Ureter (tissue), 1 donor: ENCODE data around the gene GRWD1. TPM values are rescaled to one million over a fixed set of nuclear protein-coding genes. Genes with fewer than 3 reads are reported as not detected.
"Not testable (repeated sequence)": the region's sequence is repeated elsewhere in the genome, so short reads cannot be mapped to it uniquely, and the experiment has no call there.

Experiments
- DNase-seq: peaks from one replicate; pipeline ENCODE4 v3.0.0-alpha.2; 2020; ENCODE audit warnings: low spot score
- total RNA-seq: library from RNA; stranded (reverse); gene quantifications from one replicate; pipeline ENCODE4 v1.2.4, GENCODE V29; 2023
- donor health status: DM: yes; HTN: yes; CAD: no.

The GRWD1 gene
- total RNA-seq, 1 donor from 2014 or later: 43.6 TPM

- no peak for DNase-seq
Measured at GRCh38 chr19:48479686-48480085, 33.9 kb downstream of the GRWD1 start.

GRCh38 chr19:48480183-48480557, 34.4 kb downstream of the GRWD1 start:
- no peak for DNase-seq

GRCh38 chr19:48480558-48481500, 35.0 kb downstream of the GRWD1 start:
- DNase-seq: no peak

- no peak for DNase-seq
Measured at GRCh38 chr19:48481846-48482639, 36.3 kb downstream of the GRWD1 start.

- no peak for DNase-seq
Measured at GRCh38 chr19:48483301-48483700, 37.5 kb downstream of the GRWD1 start.

- DNase-seq: no peak
Measured at GRCh38 chr19:48484247-48484893, 38.6 kb downstream of the GRWD1 start.

GRCh38 chr19:48484931-48485612, 39.3 kb downstream of the GRWD1 start:
- DNase-seq: no peak

- DNase-seq: not testable (repeated sequence)
Measured at GRCh38 chr19:48486706-48487105, 40.9 kb downstream of the GRWD1 start.

- no peak for DNase-seq
Measured at GRCh38 chr19:48487544-48487943, 41.8 kb downstream of the GRWD1 start.

GRCh38 chr19:48487948-48488347, 42.2 kb downstream of the GRWD1 start:
- DNase-seq: peak; percentile 88

GRCh38 chr19:48488478-48488877, 42.7 kb downstream of the GRWD1 start:
- DNase-seq: not testable (repeated sequence)

- peak; percentile 81 for DNase-seq
Measured at GRCh38 chr19:48489608-48490216, 43.9 kb downstream of the GRWD1 start.

GRCh38 chr19:48490981-48491792, 45.4 kb downstream of the GRWD1 start:
- peak; percentile 61 for DNase-seq

- DNase-seq: peak; percentile 45
Measured at GRCh38 chr19:48491793-48492123, 46.0 kb downstream of the GRWD1 start.

GRCh38 chr19:48492925-48493717, 47.3 kb downstream of the GRWD1 start:
- peak; percentile 97 for DNase-seq

- peak; percentile 49 for DNase-seq
Measured at GRCh38 chr19:48493718-48494401, 48.1 kb downstream of the GRWD1 start.

- peak; percentile 43 for DNase-seq
Measured at GRCh38 chr19:48495396-48495795, 49.6 kb downstream of the GRWD1 start.

- no peak for DNase-seq
Measured at GRCh38 chr19:48496959-48497727, 51.4 kb downstream of the GRWD1 start.
